Right lobe of liver (tissue), 4 donors: ENCODE data around the gene CSN2.

Source experiments
- CTCF ChIP-seq, 4 donors: fragments of 200-600 bp in 3 of 4; fragments of 450-650 bp in 1 of 4; IDR thresholded peaks; one replicate each; pipeline versions ENCODE4 v1.5.1 to v1.8.0; 2016 to 2022; ENCODE audit warnings: antibody characterized with exemption in 4 of 4, mild to moderate bottlenecking in 2 of 4
- POLR2A ChIP-seq: fragments of 450-650 bp; IDR thresholded peaks from one replicate; pipeline ENCODE4 v1.6.1; 2017; ENCODE audit warnings: antibody characterized with exemption, mild to moderate bottlenecking
- donor health status: DM: no; HTN: no; CAD: no.
- donor health status: DM: no; HTN: no; CAD: no.
- donor health status: DM: no; HTN: yes; CAD: no.

GRCh38 chr4:69974631-69975030 lies 9.1 kb upstream of the CSN2 start:
- no peak for TF ChIP-seq CTCF (IDR thresholded peaks at IDR 0.05)
- TF ChIP-seq POLR2A: no peak
